SH-SY5Y (cell line): ENCODE results near the gene ODAD3.

ENCODE experiments used
- GATA2 ChIP-seq: IDR thresholded peaks from 2 replicates; pipeline ENCODE4 v1.6.1; 2011; ENCODE audit warnings: mild to moderate bottlenecking, low read depth, low read length
- GATA3 ChIP-seq: IDR thresholded peaks from 2 replicates; pipeline ENCODE4 v1.6.1; 2011; ENCODE audit warnings: low read depth, mild to moderate bottlenecking, low read length, moderate library complexity

ODAD3 gene

DNA sequence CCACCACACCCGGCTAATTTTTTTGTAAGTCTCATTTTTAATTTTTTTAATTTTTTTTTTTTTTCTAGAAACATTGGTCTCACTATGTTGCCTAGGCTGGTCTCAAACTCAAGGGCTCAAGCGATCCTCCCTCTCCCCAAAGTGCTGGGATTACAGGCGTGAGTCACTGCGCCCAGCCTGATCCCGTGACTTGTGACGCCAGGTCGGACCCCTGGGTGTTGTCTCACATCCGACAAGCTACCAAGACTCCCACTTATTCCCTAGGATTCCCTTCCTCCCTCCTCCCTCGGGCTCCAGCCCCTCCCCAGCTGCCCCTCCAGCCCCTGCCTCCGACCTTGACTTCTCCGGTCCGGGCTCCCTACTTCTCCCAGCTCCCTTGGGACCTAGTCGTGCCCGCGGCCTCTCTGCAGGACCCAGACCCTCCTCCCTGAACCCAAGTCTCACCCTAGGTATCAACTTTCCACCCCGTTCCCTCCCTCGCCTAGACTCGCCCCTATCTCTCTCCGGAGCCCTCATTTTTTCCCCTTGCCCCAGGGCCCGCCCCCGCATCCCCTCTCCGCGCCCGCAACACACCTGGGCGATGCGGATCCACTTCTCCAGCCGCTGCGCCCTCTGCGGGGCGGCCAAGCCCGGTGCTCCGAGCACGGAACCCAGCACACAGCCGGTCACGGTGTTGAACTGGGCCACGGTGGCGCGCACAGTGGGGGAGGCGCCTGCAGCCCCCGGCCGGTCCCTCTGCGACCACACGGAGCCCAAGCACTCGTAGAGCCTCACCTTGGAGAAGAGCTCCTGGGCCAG, 28.9 kb downstream of the ODAD3 start:
- TF ChIP-seq GATA3, result no peak
- TF ChIP-seq GATA2, result no peak

DNA sequence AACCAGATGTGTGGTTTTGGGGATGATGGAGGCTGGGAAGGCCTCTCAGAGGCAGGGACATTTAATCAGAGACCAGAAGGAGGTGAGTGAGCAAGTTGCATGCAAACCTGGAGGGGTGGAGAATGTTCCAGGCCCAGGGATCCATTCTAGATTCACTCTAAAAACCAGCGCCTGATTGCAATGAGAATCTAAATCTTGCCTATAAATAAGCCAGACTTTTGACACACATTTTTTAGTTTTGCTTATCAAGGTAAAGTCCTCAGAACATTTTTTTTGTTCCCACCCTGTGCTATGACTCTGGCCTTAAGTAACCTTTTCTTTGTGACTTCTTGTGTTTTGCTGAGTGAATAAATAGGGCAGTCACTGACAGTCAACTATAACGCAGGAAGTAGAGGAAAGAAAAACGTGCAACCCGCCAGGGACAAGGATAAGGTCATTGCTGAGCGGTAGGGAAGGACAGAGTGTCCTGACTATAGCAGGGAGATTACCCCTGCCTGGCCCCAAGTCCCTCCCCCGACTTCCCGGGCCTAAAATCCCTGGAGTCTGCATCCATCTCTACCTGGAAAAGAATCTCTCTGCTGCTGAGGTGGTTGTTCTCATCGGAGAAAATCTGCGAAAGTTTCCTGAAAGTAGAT, 30.2 kb downstream of the ODAD3 start:
- TF ChIP-seq GATA3, result no peak
- no peak for TF ChIP-seq GATA2

DNA sequence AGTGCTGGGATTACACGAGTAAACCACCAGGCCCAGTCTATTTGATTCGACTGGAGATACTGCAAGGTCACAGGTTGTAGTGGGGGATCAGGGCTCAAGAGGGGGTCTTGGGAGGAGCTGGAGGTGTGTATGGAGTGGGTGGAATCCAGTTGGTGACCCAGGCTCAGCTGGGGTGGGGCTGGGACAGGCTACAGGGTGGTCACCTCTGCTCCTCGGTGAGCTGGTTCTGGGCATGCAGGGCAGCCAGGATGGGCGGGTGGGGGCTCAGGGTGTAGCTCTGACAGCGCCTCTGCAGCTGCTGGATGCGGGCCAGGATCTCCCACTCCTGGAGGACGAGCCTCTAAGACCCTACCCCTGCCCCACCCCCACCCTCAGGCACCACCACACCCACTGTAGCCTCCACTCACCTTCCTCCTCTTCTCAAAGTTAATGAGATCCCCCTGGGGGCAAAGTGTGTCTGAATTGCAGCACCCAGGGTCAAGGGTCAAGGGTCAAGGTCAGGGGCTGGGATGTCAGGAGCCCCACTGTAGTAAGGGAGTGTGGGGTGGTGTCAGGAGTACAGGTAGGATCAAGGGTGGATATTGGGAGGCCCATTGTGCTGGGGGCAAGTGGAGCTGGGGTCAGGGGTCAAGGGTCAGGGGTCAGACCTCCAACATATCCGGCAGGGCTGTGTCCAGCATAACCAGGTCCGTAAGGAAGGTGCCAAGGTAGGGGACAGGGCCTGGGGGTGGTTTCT, 32.9 kb downstream of the ODAD3 start:
- TF ChIP-seq GATA2 (no peak), GATA3 (no peak)

DNA sequence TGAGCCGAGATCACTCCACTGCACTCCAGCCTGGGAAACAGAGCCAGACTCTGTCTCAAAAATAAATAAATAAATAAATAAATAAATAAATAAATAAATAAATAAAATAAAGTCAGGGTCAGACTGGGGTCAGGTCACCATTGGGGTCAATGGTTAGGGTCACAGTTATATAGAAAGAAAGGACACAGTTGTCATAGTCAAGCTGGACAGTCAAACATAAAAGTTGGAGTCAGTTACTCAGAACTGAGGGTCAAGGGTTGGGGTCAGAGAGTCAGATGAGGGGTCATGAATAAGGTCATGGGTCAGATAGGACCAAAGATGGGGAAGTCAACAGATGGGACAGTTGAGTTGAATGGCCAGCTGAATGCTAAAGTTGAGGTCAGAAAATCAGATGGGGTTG, 34.1 kb downstream of the ODAD3 start:
- no peak for TF ChIP-seq GATA3
- no peak for TF ChIP-seq GATA2

DNA sequence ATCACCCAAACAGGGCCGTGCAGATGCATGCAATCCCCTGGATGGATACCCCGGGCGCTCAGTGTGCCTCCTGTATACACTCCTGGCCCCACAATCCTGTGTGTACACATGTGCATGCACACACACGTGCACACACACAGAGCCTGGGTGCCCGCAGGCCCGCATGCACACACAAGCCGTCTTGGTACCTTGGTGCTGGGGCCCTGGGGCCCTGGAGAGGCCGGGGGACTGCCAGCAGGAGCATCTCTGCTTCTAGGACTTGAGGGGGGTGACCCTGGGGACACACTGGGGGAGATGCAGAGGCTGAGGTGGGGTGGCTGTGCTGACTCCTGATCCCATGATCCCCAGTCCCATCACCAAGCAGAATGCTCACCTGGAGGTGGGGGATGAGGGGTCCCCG, 35.3 kb downstream of the ODAD3 start:
- TF ChIP-seq GATA2 (no peak), GATA3 (no peak)

DNA sequence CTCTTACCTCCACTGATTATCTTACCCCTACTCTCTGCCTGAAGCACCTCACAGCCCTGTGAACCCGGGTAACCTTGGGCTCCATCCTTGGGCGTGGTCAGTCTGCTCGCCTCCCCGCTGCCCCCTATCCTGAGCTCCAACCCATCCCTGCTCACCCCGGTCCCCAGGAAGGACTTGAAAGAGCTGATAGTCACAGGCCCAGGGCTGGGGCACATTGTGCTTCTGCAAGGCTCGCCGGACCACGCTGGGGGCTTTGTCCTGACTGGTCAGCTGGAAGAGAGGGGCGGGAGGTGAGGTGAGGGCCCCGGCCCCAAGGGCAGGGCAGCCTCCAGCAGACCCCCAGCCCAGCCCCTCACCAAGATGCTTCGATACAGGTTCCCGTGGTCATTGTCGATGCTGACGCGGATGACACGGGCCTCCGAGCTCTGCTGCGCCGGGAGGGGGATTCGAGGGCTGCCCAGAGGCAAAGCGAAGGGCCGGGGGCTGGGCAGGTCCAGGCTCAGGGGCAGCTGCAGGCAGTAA, 37.8 kb downstream of the ODAD3 start:
- no peak for TF ChIP-seq GATA2
- no peak for TF ChIP-seq GATA3

DNA sequence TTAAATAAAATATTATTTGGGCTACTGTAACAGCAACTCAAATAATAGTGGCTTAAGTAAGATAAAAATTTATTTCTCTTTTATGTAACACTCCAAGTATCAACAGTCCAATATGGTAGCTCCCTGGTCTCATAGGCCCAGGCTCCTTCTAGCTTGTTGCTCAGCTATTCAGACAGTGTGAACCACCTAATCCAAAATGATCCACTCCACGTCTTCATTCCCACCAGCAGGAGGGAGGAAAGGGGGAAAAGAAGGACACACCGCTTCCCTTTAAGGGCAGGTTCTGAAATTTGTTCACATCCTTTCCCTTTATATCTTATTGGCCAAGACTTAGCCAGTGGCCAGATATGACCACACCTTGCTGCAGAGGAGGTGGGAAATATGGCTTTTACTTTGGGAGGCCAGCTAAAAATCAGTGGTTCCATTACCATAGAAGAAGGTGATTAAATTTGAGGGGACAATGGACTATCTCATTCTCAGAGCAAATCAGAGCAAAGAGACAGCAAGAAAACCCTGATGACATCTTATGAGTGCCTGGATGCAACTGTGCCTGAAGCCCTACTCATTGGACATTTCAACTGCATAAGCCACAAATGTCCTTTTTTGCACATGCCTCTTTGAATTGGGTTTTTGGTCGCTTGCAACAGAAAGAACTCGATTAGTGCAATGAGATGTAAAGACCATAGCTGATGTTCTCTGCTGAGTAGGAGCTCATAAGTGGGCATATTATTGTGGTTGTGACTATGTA, 43.8 kb downstream of the ODAD3 start:
- TF ChIP-seq GATA2 (no peak), GATA3 (no peak)

DNA sequence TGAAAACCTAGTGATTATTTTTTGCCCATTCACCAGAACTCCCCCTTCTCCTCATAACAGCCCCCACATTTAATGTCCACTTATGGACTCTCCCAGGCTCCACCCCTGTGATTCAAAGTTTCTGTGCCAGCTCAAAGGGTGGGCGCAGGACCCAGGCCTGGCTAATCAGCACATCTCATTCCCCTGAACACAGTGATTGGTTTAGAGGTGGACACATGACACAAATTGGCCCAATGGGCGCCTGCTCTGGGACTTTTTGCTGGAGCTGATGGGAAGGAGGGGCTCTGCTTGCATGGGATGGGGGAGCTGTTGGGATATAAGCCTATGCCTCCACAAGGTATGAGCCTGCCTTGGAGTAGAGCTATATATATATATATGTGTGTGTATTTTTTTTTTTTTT, 44.6 kb downstream of the ODAD3 start:
- no peak for TF ChIP-seq GATA2

DNA sequence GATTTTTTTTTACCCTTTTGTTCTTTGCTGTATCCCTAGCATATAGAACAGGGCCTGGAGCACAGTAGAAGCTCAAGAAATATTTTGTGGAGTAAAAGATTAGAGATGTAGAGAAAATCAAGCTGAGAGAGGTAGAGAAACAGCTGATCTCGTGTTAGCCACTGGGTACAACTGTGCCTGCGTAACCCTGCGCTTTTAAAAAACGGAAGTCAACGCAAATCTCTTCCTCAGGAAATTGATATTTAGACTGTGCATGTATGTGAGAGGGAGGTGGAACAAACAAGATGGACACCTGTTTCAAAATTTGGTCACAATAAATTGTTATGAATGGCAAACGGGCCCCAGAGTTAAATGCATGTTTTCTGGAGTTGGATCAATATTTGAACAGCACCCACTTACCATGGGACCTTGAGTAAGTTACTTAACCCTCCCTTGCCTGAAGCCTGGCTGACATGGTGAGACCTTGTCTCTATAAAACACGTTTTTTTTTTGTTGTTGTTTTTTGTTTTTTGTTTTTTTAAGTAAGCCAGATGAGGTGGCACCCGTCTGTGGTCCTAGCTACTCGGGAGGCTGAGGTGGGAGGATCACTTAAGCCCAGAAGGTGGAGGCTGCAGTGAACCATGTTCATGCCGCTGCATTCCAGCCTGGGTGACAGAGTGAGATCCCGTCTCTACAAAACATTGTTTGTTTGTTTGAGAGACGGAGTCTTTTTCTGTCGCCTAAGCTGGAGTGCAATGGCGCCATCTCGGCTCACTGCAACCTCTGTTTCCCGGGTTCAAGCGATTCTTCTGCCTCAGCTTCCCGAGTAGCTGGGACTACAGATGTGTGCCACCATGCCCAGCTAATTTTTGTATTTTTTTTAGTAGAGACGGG, 47.5 kb downstream of the ODAD3 start:
- TF ChIP-seq GATA2 (no peak), GATA3 (no peak)

DNA sequence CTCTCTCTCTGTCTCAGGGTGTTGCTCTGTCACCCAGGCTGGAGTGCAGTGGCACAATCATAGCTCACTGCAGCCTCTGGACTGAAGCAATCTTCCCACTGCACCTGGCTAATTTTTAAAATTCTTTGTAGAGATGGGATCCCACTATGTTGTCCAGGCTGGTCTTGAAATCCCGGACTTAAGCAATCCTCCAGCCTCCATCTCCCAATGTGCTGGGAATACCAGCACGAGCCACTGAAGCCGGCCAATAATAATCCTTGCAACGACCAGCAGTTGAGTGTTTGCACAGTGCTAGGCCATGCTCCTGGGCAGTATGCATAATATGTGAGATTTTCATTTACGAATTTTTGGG, 50.2 kb downstream of the ODAD3 start:
- no peak for TF ChIP-seq GATA2
- no peak for TF ChIP-seq GATA3

DNA sequence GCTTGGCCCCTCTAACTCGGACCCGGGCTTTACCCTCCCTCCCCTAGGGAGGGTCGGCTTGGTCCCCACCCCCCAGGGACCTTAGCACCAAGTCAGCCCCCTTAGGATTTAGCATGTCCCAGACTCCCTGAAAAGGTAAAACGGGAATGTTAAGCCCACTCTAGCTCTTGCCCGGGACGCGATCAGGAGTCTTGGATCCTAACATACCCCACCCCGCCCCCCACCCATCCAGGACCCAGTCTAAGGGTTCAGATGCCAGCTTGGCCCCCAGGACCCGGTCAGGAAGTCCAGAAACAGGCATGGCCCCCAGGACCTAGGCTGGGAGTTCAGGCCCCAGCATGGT, 51.2 kb downstream of the ODAD3 start:
- TF ChIP-seq GATA3 (no peak), GATA2 (no peak)

DNA sequence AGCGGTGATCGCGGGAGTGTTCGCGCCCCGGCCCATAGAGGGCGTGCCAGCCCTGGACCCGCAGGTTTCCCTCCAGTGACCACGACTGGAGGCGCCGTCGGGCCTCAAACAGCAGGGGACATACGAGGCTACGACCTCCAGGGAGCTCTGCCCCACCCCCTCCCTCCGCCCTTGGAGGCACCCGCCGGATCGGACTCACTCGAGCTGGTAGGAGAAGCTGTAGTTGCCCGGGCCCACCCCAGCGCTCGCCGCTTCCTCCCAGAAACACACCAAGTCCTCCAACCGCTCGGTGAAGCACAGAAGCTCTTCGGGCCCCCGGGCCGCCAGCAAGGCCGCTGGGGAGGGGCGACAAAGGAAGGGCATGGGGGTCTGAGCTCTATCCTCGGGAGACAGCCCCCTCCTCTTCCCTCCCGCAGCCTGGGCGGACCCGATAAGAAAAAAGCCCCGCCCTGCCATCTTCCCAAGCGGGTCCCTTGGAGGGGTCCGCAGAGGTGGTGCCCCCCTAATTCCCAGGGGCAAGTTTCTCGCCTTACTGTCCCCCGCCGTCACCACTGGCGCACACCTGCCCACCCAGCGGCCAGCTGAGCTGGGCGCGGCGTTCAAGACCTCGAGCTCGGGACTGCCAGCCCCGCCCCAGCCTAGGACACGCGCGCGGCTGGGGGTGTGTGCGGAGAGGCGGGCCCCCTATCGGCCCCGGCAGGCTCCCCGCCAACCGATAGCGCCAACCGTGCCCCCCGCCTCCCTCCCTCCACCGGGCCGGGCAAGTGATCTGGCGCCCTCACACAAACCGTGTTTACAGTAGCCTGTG, 51.8 kb downstream of the ODAD3 start:
- TF ChIP-seq GATA3 (no peak), GATA2 (no peak)
